ENCODE measurements around the gene LGALSL.
"Not testable (repeated sequence)": the region's sequence is repeated elsewhere in the genome, so short reads cannot be mapped to it uniquely, and the experiment has no call there.

LGALSL gene

DNA sequence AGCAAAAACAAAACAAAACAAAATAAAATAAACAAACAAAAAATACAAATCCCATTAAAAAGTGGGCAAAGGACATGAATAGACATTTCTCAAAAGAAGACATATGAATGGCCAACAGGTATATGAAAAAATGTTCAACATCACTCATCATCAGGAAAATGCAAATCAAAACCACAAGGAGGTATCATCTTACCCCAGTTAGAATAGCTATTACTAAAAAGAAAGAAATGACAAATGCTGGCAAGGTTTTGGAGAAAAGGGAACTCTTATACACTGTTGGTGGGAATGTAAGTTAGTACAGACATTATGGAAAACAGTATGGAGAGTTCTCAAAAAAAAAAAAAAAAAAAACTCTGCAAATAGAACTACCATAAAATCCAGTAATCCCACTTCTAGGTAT lies 8.0 kb upstream of the LGALSL start:
- not testable (repeated sequence) for DNase-seq

DNA sequence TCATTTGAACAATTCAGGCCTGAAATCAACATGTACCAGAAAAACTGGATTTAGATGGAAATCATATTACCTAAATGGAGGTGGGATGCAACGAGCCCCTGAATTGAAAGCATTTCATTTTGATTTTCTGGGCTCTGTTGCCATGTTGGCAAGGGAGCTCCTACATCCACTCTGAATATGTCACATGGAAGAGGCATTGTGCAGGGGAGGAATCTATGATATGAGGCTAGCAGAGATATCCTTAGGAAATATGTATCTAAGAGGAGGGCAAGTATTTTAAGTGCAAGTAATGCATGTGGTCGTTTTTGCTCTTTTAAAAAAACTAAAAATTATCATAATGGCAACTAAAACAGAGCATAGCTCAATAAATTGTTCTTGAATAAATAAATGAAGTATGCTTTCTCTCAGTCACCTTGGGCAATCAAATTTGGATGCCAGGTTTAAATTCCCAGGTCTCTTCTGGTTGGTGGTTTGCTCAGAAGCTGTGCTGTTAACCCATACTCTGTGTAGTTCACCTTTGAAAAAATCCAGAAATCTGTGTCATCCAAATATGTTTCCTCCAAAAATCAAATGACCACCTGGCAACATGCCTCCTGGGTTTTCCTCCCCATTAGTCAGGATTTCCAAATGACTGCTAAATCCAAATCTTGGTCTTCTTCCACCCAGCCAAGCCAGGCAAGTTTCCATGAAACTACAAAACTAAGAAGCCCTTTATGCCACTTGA lies 6.5 kb upstream of the LGALSL start:
- DNase-seq: no peak

DNA sequence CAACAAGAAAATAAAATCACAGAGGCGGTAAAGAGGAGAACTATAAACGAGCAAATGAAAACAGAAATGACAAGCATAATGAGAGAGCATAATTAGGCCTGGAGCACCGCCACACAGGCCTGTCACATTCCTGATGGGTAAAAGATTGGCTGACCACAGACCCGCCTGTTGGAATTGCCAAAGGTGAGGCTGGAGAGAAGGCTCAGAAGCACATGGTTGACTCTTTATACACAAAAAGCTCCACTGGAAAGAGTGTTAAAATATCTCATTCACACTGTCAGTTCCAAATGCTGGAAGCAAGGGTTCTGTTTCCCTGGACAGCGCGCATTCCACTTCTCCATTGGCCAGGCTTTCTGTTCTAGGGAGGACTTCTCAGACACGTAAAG lies 5.9 kb upstream of the LGALSL start:
- no peak for DNase-seq

DNA sequence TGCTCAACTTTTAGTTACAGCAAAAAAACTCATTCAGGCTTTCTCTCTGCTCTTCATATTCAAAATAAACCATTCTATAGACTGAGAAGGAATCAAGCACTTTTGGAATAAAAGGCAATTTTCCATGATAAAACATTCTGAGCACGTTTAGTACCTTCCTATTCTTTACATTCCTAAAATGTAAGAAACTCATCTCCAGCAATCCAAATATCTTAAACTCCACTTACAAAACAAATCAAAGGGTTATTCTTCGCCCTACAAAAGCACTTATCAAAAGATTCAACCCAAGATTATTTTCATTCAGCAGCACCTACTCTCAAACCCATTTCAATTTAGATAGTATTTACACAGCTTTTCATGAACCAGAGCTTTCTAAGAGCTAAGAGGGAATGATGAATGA lies 2.9 kb upstream of the LGALSL start:
- DNase-seq: no peak

DNA sequence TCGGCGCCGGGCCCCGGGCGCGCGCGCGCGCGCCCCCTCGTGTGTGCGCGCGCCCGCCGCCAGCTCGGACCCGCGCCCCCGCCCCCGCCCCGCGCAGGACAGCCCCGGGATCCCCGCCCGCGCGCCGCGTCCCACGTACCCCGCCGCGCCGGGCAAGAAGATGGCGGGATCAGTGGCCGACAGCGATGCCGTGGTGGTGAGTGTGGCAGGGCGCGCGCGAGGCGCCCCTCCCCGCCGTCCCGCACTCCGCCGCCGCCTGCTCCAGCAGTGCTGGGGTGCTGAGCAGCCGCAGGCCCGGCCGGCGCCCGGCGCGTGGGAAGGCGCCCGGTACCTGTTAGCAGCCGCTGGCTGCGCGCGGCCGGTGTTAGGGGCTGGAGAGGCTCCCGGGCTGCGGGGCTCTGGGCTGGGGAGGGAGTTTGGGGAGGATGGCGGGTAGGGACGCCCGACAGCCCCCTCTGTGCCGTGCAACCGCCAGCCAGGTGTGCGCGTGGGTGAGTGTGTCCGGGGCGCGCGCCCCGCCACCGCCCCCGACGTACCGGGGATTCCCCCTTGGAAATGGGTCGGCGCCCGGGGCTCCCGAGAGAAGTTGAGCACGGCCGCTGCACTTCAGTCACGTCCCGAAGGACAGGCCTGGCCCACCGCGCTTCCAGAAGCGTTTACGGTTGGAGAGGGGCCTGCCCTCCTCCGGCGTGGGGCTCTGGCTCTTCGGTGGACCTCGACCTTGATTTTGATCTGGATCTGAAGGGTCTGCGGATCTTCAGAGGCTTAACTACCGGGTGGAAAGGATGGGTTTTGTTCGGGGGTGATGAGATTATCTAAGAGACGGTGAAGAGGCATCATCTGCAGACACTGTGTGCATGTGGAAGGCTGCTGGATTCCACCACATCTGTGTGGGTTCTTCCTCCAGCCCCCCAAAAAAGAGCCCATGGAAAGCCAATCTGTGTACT lies 697 bp downstream of the LGALSL start:
- no peak for DNase-seq

DNA sequence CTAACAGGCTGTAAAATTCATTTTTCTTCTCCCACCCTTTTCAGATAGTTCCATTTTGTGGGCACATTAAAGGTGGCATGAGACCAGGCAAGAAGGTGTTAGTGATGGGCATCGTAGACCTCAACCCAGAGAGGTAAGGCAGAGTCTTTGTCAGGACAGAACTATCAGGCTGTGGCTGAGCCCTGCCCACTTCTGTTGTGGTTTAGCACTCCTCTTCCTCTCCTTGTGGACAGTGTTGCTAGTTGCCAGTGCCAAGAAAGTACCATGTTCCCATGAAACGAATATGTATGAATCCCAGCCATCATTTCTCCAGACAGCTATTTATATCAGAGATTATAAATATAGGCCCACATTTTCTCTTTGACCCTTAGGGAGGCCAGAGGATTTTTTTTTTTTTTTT lies 1.6 kb downstream of the LGALSL start:
- no peak for DNase-seq

DNA sequence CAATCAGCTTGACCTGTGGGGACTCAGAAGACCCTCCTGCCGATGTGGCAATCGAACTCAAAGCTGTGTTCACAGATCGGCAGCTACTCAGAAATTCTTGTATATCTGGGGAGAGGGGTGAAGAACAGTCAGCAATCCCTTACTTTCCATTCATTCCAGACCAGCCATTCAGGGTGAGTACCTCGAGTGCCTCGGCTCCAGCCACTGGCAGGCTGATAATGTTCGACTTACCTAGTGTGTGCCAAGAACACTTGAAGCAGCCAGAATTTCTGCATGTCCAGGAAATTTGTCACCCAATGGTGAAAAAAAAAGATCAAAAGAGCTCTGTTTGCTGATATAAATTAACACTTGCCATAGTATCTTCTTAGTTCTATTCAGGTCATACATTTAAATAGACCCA lies 2.3 kb downstream of the LGALSL start:
- no peak for DNase-seq

DNA sequence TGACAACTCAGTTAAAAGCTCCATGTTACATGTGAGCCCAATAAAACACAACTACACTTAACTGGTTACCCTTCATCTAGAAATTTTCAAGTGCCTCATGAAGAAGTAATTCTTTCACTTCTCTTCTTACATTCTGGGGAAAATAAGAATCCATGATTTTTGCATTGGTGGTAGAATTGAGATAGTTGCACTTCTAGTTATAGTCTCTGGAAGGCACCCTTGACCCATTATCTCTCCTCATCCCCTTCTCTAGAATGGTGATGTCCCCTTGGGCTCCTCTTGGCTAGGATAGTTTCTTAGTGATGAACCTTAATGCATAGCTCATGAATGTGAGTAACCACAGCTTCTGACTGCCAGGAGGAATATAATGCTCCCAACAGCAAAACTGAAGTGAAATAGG lies 3.6 kb downstream of the LGALSL start:
- peak; percentile 49 for DNase-seq

DNA sequence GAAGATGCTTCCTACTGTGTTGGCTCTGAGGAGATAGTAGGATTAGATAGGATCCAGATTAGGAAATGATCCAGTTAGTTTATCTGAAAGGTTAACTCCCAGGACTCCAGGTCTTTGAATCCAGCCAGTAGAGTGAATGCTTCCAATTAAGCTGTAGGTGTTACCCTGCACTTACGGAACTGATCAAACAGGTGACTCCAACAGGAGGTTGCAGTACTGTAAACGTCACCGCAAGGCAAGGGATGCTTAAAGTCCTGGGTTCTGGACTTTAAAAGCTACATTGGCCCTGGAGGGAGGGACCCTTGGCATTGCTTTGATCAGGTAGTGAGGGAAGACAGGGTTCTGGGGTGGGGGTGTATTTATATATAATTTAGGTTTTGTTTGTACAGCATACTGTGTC lies 5.6 kb downstream of the LGALSL start:
- no peak for DNase-seq

DNA sequence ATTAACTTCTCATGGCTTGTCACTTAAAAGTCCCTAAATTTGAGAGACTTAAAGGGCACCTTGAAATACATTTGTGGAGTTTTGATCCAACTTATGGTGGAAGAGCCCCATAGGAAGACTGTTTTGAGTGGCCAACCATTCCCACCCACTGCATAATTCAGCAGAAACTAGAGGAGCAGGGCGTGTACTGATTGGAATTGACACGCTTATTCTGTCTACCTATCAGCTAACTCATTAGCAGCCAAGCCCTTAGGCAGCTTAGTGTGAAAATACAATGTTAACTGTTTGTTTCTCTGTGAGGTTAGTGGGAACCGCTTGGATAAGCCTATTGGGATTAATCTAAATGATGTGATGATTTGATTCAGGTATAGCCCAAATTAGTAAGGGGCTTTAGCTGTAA lies 6.4 kb downstream of the LGALSL start:
- DNase-seq: no peak

DNA sequence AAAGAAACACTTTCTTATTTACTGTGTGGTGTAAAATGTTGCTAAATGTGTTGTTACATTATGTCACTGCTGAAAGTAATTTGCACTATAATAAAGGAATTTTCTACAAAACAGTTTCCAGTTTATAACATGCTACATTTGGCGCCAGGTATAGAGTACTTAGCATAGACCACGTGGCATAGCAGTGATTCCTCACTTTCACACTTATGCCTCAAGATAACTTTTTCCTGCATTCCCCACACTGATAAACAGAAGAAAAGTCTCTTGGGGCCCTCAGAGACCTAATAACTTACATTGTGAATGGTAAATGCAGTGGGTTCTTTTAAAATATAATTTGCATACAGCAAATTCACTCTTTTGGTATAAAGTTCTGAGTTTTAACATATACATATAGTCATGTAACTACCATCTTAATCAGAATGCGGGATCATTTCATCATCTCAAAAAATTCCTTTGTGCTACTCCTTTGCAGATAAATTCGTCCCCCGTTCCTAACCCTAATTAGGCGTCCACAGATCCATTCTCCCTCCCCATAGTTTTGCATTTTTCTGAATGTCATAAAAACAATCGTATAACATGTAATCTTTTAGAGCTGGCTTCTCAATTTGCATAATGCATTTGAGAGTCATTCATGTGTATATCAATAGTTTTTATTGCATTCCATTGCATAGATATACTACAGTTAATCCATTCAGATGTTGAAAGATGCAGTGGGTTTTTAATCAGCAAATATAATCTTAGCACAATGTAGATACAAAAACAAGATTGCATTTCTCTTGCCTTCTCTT lies 7.5 kb downstream of the LGALSL start:
- DNase-seq: no peak

DNA sequence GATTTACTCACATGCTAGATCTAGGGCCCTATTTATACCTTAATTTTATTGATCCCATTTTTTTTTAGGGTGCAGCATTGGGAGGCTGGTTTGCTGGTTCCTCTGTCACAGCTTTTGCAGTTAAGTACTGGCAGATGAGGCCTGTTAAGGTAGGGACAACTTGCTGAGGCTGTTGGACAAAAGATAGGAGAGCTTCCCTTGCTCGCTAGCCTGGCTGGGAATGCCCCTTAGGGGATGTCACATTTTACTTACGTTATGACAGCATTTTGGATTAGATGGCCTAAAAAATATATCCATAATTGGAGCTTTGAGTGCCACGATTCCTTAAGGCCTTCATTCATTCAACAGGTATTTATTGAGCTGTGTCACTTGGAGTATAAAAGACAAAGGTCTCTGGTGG lies 8.2 kb downstream of the LGALSL start:
- DNase-seq: no peak

DNA sequence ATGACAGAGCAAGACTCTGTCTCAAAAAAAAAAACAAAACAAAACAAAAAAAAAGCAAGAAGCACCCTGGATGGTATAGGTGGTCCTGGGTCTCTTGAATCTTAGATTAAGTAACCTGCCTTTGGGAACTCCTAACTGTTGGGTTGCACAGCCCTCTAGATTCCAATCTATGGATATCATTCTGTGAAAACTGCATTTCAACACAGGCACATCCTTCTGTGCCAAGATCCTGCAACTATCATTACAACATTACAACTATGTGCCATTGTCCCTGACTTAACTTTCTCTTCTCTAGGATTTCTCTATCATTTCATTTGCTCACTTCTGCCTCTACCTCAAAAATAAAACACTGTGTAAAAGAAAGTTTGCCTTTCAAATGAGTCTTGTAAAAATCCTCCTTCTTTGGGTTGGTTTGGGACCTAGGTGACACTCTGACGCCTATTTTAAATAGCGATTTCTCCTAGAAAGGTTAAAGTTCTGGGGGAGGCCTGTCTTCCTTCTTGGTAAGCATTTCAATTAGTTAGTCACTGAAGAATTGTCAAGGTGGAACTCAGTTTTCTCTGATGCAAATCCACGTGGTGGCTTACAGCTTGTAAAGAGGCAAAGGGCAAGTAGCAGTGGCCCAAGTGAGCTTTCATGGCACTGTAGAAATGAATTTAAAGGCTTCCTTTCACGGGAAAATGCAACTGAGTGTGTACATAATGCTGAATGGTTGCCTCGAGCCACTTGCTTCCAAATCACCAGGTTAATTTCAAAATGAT lies 9.2 kb downstream of the LGALSL start:
- no peak for DNase-seq

DNA sequence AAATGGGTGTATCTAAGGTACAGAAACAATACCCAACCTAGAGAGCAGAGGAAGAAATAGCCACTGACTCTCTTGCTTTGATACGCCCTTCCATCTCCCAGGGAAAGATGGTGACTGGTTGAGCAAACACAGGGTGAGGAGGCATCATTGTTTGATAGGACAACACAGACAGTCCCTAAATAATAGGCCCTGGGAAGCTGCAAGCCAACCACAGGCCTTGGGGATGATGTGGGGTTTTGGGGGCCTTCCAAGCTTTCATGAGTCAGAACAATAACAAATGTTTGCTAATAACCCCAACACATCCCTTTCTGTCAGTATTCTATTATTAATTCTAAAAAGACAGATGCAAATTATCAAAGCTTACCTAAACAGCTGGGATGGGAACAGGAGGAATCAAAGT lies 9.8 kb downstream of the LGALSL start:
- no peak for DNase-seq

DNA sequence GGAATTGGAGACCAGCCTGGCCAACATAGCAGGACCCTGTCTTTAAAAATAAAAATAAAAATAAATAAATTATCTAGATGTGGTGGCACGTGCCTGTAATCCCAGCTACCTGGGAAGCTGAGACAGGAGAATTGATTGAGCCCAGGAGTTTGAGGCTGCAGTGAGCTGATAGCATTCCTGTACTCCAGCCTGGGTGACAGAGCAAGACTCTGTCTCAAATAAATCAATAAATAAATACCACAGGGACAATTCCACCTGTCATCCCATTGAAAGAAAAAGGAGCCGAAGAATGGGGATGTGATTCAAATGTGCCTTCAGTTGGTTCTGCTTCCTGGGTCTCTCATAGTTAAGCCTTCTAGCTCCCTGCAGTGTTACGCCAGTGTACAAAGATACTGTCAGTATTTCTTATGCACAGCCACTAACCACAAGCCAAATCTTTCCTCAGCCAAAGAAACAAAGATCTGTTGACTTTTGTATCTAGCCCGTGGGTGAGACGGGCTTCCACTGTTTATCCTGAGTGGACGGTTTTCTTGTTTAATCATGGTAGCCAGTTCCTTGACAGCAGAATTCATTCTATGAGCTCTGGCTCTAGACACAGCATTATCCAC lies 12.6 kb downstream of the LGALSL start:
- DNase-seq: peak; percentile 88

DNA sequence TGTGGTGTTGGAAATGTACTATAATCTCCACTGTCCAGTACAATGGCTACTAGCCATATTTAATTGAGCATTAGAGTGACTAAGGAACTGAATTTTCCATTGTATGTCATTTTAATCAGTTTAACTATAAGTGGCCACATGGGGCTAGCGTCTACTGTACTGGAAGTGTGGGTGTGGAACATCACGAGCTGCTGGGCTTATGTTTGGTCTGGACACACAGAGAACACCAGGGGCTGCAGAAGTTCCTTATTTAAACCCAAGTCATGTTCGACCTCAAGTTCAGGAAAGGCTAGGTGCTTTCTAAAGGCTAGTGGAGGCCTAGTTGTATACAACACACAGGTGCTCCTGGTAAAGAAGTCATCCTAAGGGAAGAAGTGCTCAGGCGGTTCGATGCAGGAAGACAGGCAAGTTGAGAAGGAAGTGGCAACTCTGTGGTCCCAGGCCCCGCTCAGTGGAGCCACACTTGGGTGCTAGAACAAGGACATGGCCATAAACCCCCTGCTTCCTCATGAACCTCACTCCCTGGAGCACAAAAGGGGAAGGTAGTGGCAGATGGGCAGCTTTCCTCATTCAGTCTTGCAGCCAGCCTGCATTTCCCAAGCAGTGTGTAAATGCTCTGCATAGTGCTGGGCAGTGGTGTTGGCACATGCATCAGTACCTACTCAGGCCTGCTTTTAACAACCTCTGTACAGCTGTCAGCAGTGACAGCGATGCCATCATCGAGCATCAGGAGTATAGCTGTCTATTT lies 13.3 kb downstream of the LGALSL start:
- DNase-seq: peak; percentile 94

DNA sequence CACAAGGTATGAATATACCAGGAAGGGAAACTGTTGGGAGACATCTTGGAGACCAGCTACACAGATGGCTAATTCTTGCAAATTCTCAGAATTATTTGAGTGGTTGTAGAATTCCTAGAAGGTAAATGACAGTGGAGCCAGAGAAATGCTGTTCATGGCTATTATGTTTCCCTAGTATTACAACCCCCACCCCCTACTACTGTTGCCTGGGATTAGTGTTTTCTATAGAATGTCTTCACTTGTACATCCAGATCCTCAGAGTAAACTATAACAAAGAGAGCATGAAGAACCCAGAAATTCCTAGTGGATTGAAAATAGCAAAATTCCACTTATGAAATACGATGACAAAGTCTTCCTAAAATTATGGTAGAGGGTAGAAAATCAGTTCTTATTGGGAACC lies 15.3 kb downstream of the LGALSL start:
- DNase-seq: no peak

DNA sequence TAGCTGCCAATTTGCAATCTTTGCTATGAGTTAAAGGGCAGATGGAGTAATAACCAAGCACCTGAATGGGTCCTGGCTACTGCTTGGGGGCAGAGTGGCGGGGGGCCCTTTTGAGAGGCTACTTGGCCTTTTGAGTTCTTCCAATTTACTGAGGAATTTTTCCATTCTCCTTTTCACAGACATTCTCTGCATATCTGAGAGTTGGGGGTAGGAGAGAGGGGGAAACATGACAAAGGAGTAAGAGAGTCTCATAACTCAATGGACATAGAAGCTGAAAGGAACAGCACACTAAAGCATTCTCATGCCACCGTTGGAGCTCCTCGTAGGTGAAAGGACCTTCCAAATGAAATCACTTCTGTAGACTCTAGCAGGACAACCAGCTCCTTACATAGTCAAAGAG lies 16.1 kb downstream of the LGALSL start:
- no peak for DNase-seq

DNA sequence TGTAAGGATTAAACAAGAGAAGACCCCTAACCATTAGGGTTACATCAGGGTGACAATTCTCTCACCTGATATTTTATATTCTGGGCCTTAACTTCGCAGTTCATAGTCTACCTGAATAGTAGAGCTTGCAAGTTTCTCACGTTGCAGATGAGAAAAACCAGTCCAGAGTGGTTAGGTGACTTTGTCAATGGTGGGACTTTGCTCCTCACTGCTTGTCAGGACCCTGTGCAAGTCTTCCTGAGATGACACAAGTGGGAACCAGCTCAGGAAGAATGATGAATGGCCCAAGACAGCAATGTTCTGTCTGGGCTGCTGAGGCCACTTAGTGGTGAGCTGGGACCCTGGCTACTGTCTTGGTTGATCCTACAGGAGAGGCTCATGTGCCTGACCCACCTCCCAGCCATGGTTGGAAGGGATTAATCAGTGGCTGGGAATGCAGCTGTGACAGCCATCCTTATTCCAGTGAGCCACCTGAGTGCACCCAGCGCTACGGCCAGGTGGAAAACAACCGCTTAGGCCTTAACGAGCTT lies 16.9 kb downstream of the LGALSL start:
- no peak for DNase-seq

DNA sequence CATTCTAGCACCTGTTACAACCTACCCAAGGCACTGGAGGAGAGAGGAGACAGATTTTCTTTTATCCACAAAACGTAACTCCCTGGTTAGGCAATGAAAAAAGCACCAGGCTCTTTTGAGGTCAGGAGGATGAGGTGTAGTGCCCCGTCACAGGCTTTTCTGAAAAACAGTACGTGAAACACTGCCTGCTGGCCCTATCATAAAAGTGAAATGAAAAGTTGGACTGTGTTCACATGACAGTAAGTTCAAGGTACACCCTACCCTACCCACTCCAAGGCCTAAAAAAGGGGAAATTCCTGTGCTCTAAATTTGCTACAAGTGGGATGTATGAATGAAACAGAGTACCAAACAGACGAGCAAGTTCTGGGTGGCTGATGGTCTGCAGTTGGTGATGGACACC lies 17.6 kb downstream of the LGALSL start:
- DNase-seq: no peak

DNA sequence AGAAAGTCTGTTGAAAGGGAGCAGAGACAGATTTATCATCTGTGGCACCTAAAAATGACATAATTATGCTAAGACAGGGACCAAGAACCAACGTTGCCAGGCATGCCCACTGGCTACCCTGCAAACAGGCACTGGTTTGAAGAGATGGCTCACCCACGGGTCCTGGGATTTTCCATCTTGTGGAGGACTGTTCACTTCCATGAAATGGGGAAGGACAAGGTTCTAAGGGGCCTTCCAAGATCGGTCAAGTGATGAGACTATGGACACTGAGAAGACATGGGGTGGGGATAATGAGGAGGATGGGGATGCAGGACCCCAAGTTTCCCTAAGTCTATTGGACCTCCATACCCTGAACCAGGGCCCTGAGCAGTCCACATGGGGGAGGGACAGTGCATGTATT lies 18.9 kb downstream of the LGALSL start:
- no peak for DNase-seq

Measured in MV-4-11 (cell line).